ENCODE results near the gene NME9. TPM values are rescaled to one million over a fixed set of nuclear protein-coding genes. Genes with fewer than 3 reads are reported as not detected.
A peak's percentile ranks its signal among the peaks of the same experiment; 100 is the strongest.

Gene NME9
- total RNA-seq, 1 experiment from 2014 or later: not detected

DNA sequence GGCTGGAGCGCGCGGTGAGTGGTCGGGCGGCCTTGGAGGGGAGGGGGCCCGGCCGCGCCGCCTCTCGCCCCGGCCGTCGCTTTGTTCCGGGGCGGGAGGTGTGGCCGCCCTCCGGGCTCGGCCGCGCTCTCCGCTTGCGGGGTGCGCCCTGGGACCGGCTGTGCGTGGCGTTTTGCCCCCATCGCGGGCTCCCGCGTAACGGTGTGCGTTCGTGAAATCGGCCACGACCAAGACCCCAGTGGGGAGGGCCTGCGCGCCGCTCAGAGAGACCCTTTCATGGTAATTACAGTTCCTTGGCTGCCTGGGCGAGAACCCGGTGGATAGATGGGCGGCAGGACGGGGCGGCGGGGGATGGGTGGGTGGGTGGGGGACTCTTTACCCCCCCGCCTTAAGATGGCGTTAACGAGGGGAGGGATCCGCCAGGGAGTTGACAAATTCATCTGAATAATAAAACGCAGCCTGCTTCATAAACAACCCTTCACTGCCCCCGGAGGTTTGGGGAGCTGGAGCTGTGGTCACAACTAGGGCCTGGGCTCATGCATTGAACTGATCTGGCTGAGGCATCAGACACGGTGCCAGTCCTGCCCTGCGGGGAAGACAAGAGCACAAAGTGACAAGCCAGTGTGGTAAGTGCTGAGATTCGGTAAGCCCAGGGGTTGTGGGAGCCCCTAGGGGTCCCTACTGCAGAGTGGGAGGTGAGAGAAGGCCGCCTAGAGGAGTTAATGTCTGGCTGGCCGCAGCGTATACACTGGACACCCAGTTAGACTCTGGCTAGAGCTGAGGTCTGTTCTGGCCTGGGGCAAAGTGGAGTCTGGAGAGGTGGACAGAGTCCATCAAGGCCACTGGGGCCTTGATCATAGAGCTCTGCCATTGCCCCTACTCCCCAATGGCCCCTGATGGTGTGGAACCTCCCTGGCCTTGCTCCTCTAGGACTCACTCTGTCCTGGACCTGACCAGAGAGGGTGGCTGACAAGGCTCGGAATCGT lies 19.4 kb upstream of the NME9 start:
- Mint-ChIP-seq H3K4me3 (peak overlapping the region; percentile 84), H3K27me3 (ENCODE audit: low read depth) (peaks cover 30% of the 10 kb centered on the region), H3K36me3 (ENCODE audit: insufficient read depth in 1 of 3, low read depth in 3 of 3) (no peaks in the 10 kb centered on the region), H3K4me1 (peaks cover 16 to 17% of the 10 kb centered on the region in 2 experiments), H3K27ac (no peak overlapping the region), H3K9me3 (peaks cover 0 to 2% of the 10 kb centered on the region in 2 experiments; a peak in 2 of 5 replicates)
- peak overlapping the region; percentile 88; the same call in 1 of the 2 replicates for H3K14ac ChIP-seq (ENCODE audit: insufficient read depth, low read length)
- H3K18ac ChIP-seq (ENCODE audit: insufficient read length, low read depth, low read length): peak overlapping the region; percentile 72
- H3K56ac ChIP-seq (ENCODE audit: insufficient read length, low read depth, low read length): no peak overlapping the region
- no CpG with 5 or more reads among the region's 58 CpGs for WGBS (ENCODE audit: extremely low coverage, insufficient read length, low lambda C conversion rate)
- H2BK12ac ChIP-seq (ENCODE audit: insufficient read length, low read depth, low read length): no peak overlapping the region
- no peak overlapping the region for H3K27ac ChIP-seq (ENCODE audit: insufficient read length, low read depth, low read length)
- no peak overlapping the region for H2BK5ac ChIP-seq (ENCODE audit: insufficient read length, low read length)
- no peak overlapping the region for H4K8ac ChIP-seq (replicated peaks; ENCODE audit: insufficient read length, low read depth, low read length)
- H3K23me2 ChIP-seq (ENCODE audit: insufficient read length, low read depth, low read length, poor library complexity, severe bottlenecking): peaks cover 9% of the 10 kb centered on the region
- no peak overlapping the region for H3K4ac ChIP-seq (ENCODE audit: low read depth, low read length)
- H3K79me2 ChIP-seq (ENCODE audit: insufficient read depth, low read length): no peaks in the 10 kb centered on the region
- no peak overlapping the region for H3T11ph ChIP-seq (ENCODE audit: low read length)
- no peaks in the 10 kb centered on the region for H3K4me1 ChIP-seq (ENCODE audit: insufficient read depth, low read length)
- no peak overlapping the region for H2BK20ac ChIP-seq (ENCODE audit: low read depth, low read length, poor library complexity, severe bottlenecking)
- no peak overlapping the region for H2BK15ac ChIP-seq (ENCODE audit: low read depth, low read length)
- peak overlapping the region; percentile 57 for H3K9ac ChIP-seq (ENCODE audit: extremely low read depth, insufficient read length, low read length)
- H3K4me2 ChIP-seq (ENCODE audit: insufficient read depth, insufficient read length, low read length): peak overlapping the region; percentile 72
- no peak overlapping the region for H4K5ac ChIP-seq (ENCODE audit: insufficient read length, low read depth, low read length)
- no peaks in the 10 kb centered on the region for H3K79me1 ChIP-seq (ENCODE audit: insufficient read depth, low read depth, low read length, poor library complexity, severe bottlenecking)
- H2AK5ac ChIP-seq (ENCODE audit: insufficient read length, low read length): no peak overlapping the region
- H3K23ac ChIP-seq (ENCODE audit: insufficient read length, low read depth, low read length): no peak overlapping the region
- 0 out of 2 replicates have a peak, but pooled peaks cover 2% of the 10 kb centered on the region for H3K27me3 ChIP-seq (ENCODE audit: insufficient read depth, low read length)
- H4K20me1 ChIP-seq (ENCODE audit: control insufficient read depth, insufficient read depth, insufficient read length): no peaks in the 10 kb centered on the region
- DNase-seq: peak; percentile 52
- no peaks in the 10 kb centered on the region for H3K9me3 ChIP-seq (ENCODE audit: control insufficient read depth, low read depth, low read length)
- H2BK120ac ChIP-seq (ENCODE audit: low read depth, low read length, poor library complexity, severe bottlenecking): no peak overlapping the region
- H4K91ac ChIP-seq (ENCODE audit: insufficient read length, low read depth, low read length): no peak overlapping the region
- TF ChIP-seq, protein P1, sequence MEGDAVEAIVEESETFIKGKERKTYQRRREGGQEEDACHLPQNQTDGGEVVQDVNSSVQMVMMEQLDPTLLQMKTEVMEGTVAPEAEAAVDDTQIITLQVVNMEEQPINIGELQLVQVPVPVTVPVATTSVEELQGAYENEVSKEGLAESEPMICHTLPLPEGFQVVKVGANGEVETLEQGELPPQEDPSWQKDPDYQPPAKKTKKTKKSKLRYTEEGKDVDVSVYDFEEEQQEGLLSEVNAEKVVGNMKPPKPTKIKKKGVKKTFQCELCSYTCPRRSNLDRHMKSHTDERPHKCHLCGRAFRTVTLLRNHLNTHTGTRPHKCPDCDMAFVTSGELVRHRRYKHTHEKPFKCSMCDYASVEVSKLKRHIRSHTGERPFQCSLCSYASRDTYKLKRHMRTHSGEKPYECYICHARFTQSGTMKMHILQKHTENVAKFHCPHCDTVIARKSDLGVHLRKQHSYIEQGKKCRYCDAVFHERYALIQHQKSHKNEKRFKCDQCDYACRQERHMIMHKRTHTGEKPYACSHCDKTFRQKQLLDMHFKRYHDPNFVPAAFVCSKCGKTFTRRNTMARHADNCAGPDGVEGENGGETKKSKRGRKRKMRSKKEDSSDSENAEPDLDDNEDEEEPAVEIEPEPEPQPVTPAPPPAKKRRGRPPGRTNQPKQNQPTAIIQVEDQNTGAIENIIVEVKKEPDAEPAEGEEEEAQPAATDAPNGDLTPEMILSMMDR (conservative IDR thresholded peaks at IDR 0.05): no peak; the same call in 2 of the 3 replicates
- peak overlapping the region; percentile 59 for H2AFZ ChIP-seq (ENCODE audit: low read length)
